H1 (cell line): Measurements from ENCODE around the gene SEMA3A. TPM values are rescaled to one million over a fixed set of nuclear protein-coding genes. Genes with fewer than 3 reads are reported as not detected.

Experiments used
- CTCF ChIA-PET: fragments of 300-600 bp; sonication (Branson Sonifier 250); formaldehyde crosslinking; loops from one replicate; lab custom pipeline; 2021; ENCODE audit not compliant: partially characterized antibody; lab: Charles Lee
- POLR2A ChIA-PET: fragments of 300-600 bp; sonication (Branson Sonifier 250); formaldehyde crosslinking; loops from one replicate; lab custom pipeline; 2021; ENCODE audit warnings: inconsistent platforms; ENCODE audit not compliant: partially characterized antibody; lab: Charles Lee
- DNase-seq, 2 experiments: peaks; one replicate each; pipeline versions ENCODE4 v3.0.0 to v3.0.0-alpha.2; 2010 to 2022; ENCODE audit warnings: low spot score in 2 of 2, low read depth in 1 of 2, mixed read lengths in 1 of 2
- FAIRE-seq: peaks from 2 replicates; lab custom pipeline; 2011; peaks lifted over from hg19 to GRCh38; lab: Jason Lieb, UNC
- H2AFZ ChIP-seq: 2 replicates; pipeline ENCODE4 v1.8.1; 2012; ENCODE audit warnings: low read length, inconsistent platforms
- H2AK5ac ChIP-seq: 2 replicates; pipeline ENCODE4 v1.6.1; 2013; ENCODE audit warnings: low read depth, low read length
- H2BK120ac ChIP-seq: replicated peaks from 2 replicates; pipeline ENCODE3; 2013; ENCODE audit warnings: low read depth, low read length, inconsistent platforms
- H2BK12ac ChIP-seq: 2 replicates; pipeline ENCODE4 v1.6.1; 2013; ENCODE audit warnings: low read depth, low read length
- H2BK15ac ChIP-seq: 2 replicates; pipeline ENCODE4 v1.6.1; 2013; ENCODE audit warnings: low read length
- H2BK20ac ChIP-seq: 2 replicates; pipeline ENCODE4 v1.6.1; 2013; ENCODE audit warnings: low read length
- H2BK5ac ChIP-seq: 2 replicates; pipeline ENCODE4 v1.6.1; 2013; ENCODE audit warnings: low read depth, low read length
- H3K14ac ChIP-seq: 2 replicates; pipeline ENCODE4 v1.6.1; 2013; ENCODE audit warnings: inconsistent platforms; ENCODE audit not compliant: insufficient read length
- H3K18ac ChIP-seq: 2 replicates; pipeline ENCODE4 v1.6.1; 2013; ENCODE audit warnings: low read length; ENCODE audit errors: extremely low read depth
- H3K23ac ChIP-seq: 2 replicates; pipeline ENCODE4 v1.6.1; 2013; ENCODE audit warnings: inconsistent platforms; ENCODE audit not compliant: insufficient read length
- H3K23me2 ChIP-seq: 2 replicates; pipeline ENCODE4 v1.6.1; 2013; ENCODE audit warnings: low read depth, low read length
- H3K27ac ChIP-seq: 2 replicates; pipeline ENCODE4 v1.6.1; 2011; ENCODE audit warnings: low read depth, low read length, inconsistent platforms
- H3K27me3 ChIP-seq, 4 experiments: replicated peaks in 1 of 4; 1 replicate in 1 of 4; 2 replicates in 3 of 4; pipeline versions ENCODE4 v1.6.1 to v1.8.1; 2011 to 2013; ENCODE audit warnings: low read length in 3 of 4, mild to moderate bottlenecking in 3 of 4, inconsistent platforms in 2 of 4, mixed read lengths in 2 of 4, moderate library complexity in 1 of 4; ENCODE audit not compliant: control insufficient read depth in 3 of 4, insufficient read depth in 3 of 4; ENCODE audit errors: extremely low read depth in 1 of 4
- H3K36me3 ChIP-seq, 4 experiments: 2 replicates each; pipeline versions ENCODE4 v1.6.1 to v1.8.1; 2011 to 2013; ENCODE audit warnings: mild to moderate bottlenecking in 4 of 4, low read length in 3 of 4, moderate library complexity in 2 of 4, control low read depth in 1 of 4, inconsistent platforms in 1 of 4; ENCODE audit not compliant: insufficient read depth in 4 of 4, control insufficient read depth in 2 of 4
- H3K4ac ChIP-seq: replicated peaks from 2 replicates; pipeline ENCODE3; 2013; ENCODE audit warnings: low read length, low read depth, mixed read lengths, inconsistent platforms; ENCODE audit not compliant: insufficient read length
- H3K4me1 ChIP-seq, 4 experiments: replicated peaks in 1 of 4; 1 replicate in 1 of 4; 2 replicates in 3 of 4; pipeline versions ENCODE4 v1.6.1 to v1.8.1; 2011 to 2013; ENCODE audit warnings: low read length in 3 of 4, inconsistent platforms in 2 of 4, mixed read lengths in 1 of 4; ENCODE audit not compliant: insufficient read depth in 4 of 4, control insufficient read depth in 3 of 4
- H3K4me2 ChIP-seq, 2 experiments: 2 replicates each; pipeline versions ENCODE4 v1.6.1 to v1.8.1; 2011 to 2013; ENCODE audit warnings: low read depth in 2 of 2, low read length in 2 of 2, control low read depth in 1 of 2, inconsistent platforms in 1 of 2, mild to moderate bottlenecking in 1 of 2; ENCODE audit not compliant: insufficient read depth in 1 of 2
- H3K4me3 ChIP-seq, 4 experiments: fragments of 200-600, 300-600 bp in 1 of 4; sonication (generic), shearing (Covaris generic), sonication (Bioruptor Twin) in 1 of 4; 2 replicates each; pipeline versions ENCODE4 v1.5.1 to v1.8.1; 2011 to 2016; ENCODE audit warnings: low read length in 4 of 4, low read depth in 3 of 4, control low read depth in 2 of 4, inconsistent platforms in 2 of 4, mild to moderate bottlenecking in 2 of 4, mixed read lengths in 1 of 4, moderate library complexity in 1 of 4; ENCODE audit not compliant: insufficient read depth in 2 of 4; ENCODE audit errors: extremely low read depth in 1 of 4
- H3K56ac ChIP-seq: replicated peaks from 2 replicates; pipeline ENCODE3; 2013; ENCODE audit warnings: low read depth, mild to moderate bottlenecking, mixed read lengths, low read length, inconsistent platforms; ENCODE audit not compliant: insufficient read length
- H3K79me1 ChIP-seq: 2 replicates; pipeline ENCODE4 v1.6.1; 2013; ENCODE audit warnings: low read depth, low read length, control low read depth
- H3K79me2 ChIP-seq, 2 experiments: 2 replicates each; pipeline versions ENCODE4 v1.6.1 to v1.8.1; 2012 to 2013; ENCODE audit warnings: low read length in 2 of 2, mild to moderate bottlenecking in 2 of 2, inconsistent platforms in 1 of 2; ENCODE audit not compliant: insufficient read depth in 2 of 2, control insufficient read depth in 1 of 2
- H3K9ac ChIP-seq, 4 experiments: replicated peaks in 1 of 4; 1 replicate in 1 of 4; 2 replicates in 3 of 4; pipeline versions ENCODE4 v1.6.1 to v1.8.1; 2011 to 2013; ENCODE audit warnings: low read depth in 3 of 4, low read length in 3 of 4, control low read depth in 2 of 4, mild to moderate bottlenecking in 2 of 4, moderate library complexity in 2 of 4, inconsistent platforms in 1 of 4; ENCODE audit errors: extremely low read depth in 1 of 4
- H3K9me3 ChIP-seq, 2 experiments: 2 replicates each; pipeline versions ENCODE4 v1.6.1 to v1.8.1; 2012 to 2013; ENCODE audit warnings: mild to moderate bottlenecking in 2 of 2, moderate library complexity in 2 of 2, control low read depth in 1 of 2, inconsistent platforms in 1 of 2, low read depth in 1 of 2, low read length in 1 of 2, mixed read lengths in 1 of 2; ENCODE audit not compliant: insufficient read depth in 2 of 2
- H4K20me1 ChIP-seq, 2 experiments: replicated peaks in 1 of 2; 2 replicates each; pipeline versions ENCODE3 to v1.8.1; 2011 to 2013; ENCODE audit warnings: inconsistent platforms in 2 of 2, low read length in 2 of 2, mild to moderate bottlenecking in 1 of 2; ENCODE audit not compliant: insufficient read depth in 2 of 2, control insufficient read depth in 1 of 2
- H4K5ac ChIP-seq: 2 replicates; pipeline ENCODE4 v1.6.1; 2013; ENCODE audit warnings: low read length, low read depth, mixed read lengths, inconsistent platforms; ENCODE audit not compliant: insufficient read length
- H4K8ac ChIP-seq: 2 replicates; pipeline ENCODE4 v1.8.0; 2013; ENCODE audit warnings: mild to moderate bottlenecking, moderate library complexity, low read length, inconsistent platforms; ENCODE audit not compliant: insufficient read depth; ENCODE audit errors: extremely low read depth
- H4K91ac ChIP-seq: replicated peaks from 2 replicates; pipeline ENCODE3; 2013; ENCODE audit warnings: low read length, mixed read lengths, inconsistent platforms; ENCODE audit not compliant: insufficient read length
- ATF3 ChIP-seq: IDR thresholded peaks from 2 replicates; pipeline ENCODE4 v1.6.1; 2011; ENCODE audit warnings: low read depth, mild to moderate bottlenecking, low read length; ENCODE audit not compliant: insufficient read depth
- BRCA1 ChIP-seq: IDR thresholded peaks from 2 replicates; pipeline ENCODE4 v1.6.1; 2012; ENCODE audit warnings: low read depth, low read length, improper control_type of control experiment
- CEBPB ChIP-seq: IDR thresholded peaks from 2 replicates; pipeline ENCODE4 v1.6.1; 2012; ENCODE audit warnings: low read depth, low read length
- CTBP2 ChIP-seq: IDR thresholded peaks from 2 replicates; pipeline ENCODE4 v1.7.0; 2011; ENCODE audit warnings: borderline replicate concordance, mild to moderate bottlenecking, moderate library complexity, mixed read lengths, low read length; ENCODE audit not compliant: insufficient read depth, insufficient read length
- EP300 ChIP-seq, 2 experiments: IDR thresholded peaks; 1 replicate in 1 of 2; 2 replicates in 1 of 2; pipeline ENCODE4 v1.6.1; 2011 to 2012; ENCODE audit warnings: low read depth in 2 of 2, low read length in 2 of 2, mild to moderate bottlenecking in 2 of 2, borderline replicate concordance in 1 of 2, inconsistent platforms in 1 of 2, moderate library complexity in 1 of 2
- EZH2 ChIP-seq: fragments of 200-600 bp; sonication (generic); IDR thresholded peaks from 2 replicates; pipeline ENCODE4 v1.7.1; 2012; ENCODE audit warnings: low read depth, mild to moderate bottlenecking, moderate library complexity, low read length, inconsistent platforms; ENCODE audit not compliant: severe bottlenecking
- HDAC2 ChIP-seq, 2 experiments: fragments of 300-600 bp in 1 of 2; sonication (generic) in 1 of 2; IDR thresholded peaks; 2 replicates each; pipeline ENCODE4 v1.6.1; 2011 to 2012; ENCODE audit warnings: low read depth in 2 of 2, low read length in 2 of 2, mild to moderate bottlenecking in 2 of 2, moderate library complexity in 2 of 2, borderline replicate concordance in 1 of 2, inconsistent platforms in 1 of 2
- NANOG ChIP-seq: IDR thresholded peaks from 2 replicates; pipeline ENCODE4 v1.6.1; 2011; ENCODE audit warnings: low read length, low read depth, mild to moderate bottlenecking, inconsistent platforms; ENCODE audit not compliant: insufficient read depth, poor library complexity, severe bottlenecking
- PHF8 ChIP-seq: fragments of 200-600 bp; sonication (generic); conservative IDR thresholded peaks from 2 replicates; pipeline ENCODE4 v1.7.1; 2012; ENCODE audit warnings: low read depth, mild to moderate bottlenecking, inconsistent platforms, low read length, moderate library complexity
- RAD21 ChIP-seq, 2 experiments: IDR thresholded peaks in 1 of 2; conservative IDR thresholded peaks in 1 of 2; 2 replicates each; pipeline ENCODE4 v1.6.1; 2011; ENCODE audit warnings: low read depth in 2 of 2, low read length in 2 of 2, improper control_type of control experiment in 1 of 2, inconsistent platforms in 1 of 2, mild to moderate bottlenecking in 1 of 2, moderate library complexity in 1 of 2
- SIX5 ChIP-seq: IDR thresholded peaks from 2 replicates; pipeline ENCODE4 v1.6.1; 2011; ENCODE audit warnings: mild to moderate bottlenecking, low read depth, low read length
- SUZ12 ChIP-seq: fragments of 200-600 bp; sonication (generic); IDR thresholded peaks from 2 replicates; pipeline ENCODE4 v1.6.1; 2012; ENCODE audit warnings: mild to moderate bottlenecking, inconsistent platforms, low read length, moderate library complexity, mixed read lengths
- WGBS, 2 experiments: shearing (Covaris generic) in 1 of 2; methylation state at CpG; one replicate each; pipeline versions ENCODE4 v1.1.6 to v1.1.7; 2013 to 2015; ENCODE audit warnings: low lambda C conversion rate in 2 of 2, mixed read lengths in 2 of 2, inconsistent platforms in 1 of 2, low coverage in 1 of 2, missing lambda C conversion rate in 1 of 2; ENCODE audit not compliant: insufficient replicate concordance in 2 of 2, insufficient coverage in 1 of 2, insufficient read length in 1 of 2; ENCODE audit errors: extremely low coverage in 1 of 2, missing lambda C conversion rate in 1 of 2; 5-methylcytosine and 5-hydroxymethylcytosine counted together
- polyA plus RNA-seq, 7 experiments: library from polyadenylated mRNA; depleted of rRNA in 3 of 7; stranded (reverse) in 5 of 7; unstranded in 2 of 7; fragments of >200 nt in 5 of 7; fragments of 200-250 nt in 2 of 7; gene quantifications; 1 replicate in 5 of 7; 2 replicates in 1 of 7; 4 replicates in 1 of 7; pipeline versions ENCODE4 v1.2.1 to v1.2.3, GENCODE V29; 2011 to 2013; ENCODE audit warnings: missing spikeins in 2 of 7, mixed read lengths in 2 of 7
- total RNA-seq: library from RNA; stranded (reverse); fragmentation: NEBNext Ultra II Directional; extraction: Animal tissue kit (Norgen Biotek cat#: 25700); gene quantifications from 2 replicates; pipeline ENCODE4 v1.2.1, GENCODE V29; 2021

Gene SEMA3A
- total and polyA plus RNA-seq, 2 of the 8 experiments (the other 6 are each of a cell fraction or from before 2014, with no cell fraction given): 8.1 to 45.9 TPM

GRCh38 chr7:84170646-84171045 is 23.9 kb downstream of the SEMA3A start:
- Histone ChIP-seq H3K14ac (no peak overlapping the region), H4K20me1 (no peaks in the 10 kb centered on the region), H3K4me2 (no peak overlapping the region), H3K79me1 (no peaks in the 10 kb centered on the region), H3K18ac (no peak overlapping the region), H3K27ac (no peak overlapping the region), H2BK120ac (no peak overlapping the region), H3K23ac (no peak overlapping the region), H3K9ac (no peak overlapping the region), H4K5ac (no peak overlapping the region), H3K4ac (no peak overlapping the region), H2BK12ac (no peak overlapping the region), H2BK5ac (no peak overlapping the region), H3K9me3 (peaks cover 15 to 17% of the 10 kb centered on the region in 2 experiments), H3K36me3 (peaks cover 0 to 15% (median 4%) of the 10 kb centered on the region in 4 experiments; a peak in 3 of 8 replicates), H2BK20ac (no peak overlapping the region), H3K4me1 (no peaks in the 10 kb centered on the region), H2BK15ac (no peak overlapping the region), H4K8ac (no peak overlapping the region), H3K4me3 (no peak overlapping the region), H3K79me2 (peaks cover 0 to 21% of the 10 kb centered on the region in 2 experiments; a peak in 2 of 4 replicates), H2AFZ (no peak overlapping the region), H3K27me3 (no peaks in the 10 kb centered on the region), H4K91ac (no peak overlapping the region), H3K23me2 (no peaks in the 10 kb centered on the region), H3K56ac (no peak overlapping the region), H2AK5ac (no peak overlapping the region)
- DNase-seq (no peak), FAIRE-seq (no peak)
- ChIA-PET POLR2A (interaction anchor here (0.5 kb wide), 1 partner anchor 24 kb away, joined by 3 read pairs; the partner anchor contains the start of gene SEMA3A), CTCF (no interaction called here)
- 93% methylated on average over 2 of the region's 2 CpGs; no CpG with 5 or more reads in 1 of the 2 experiments for WGBS, 2 experiments
- TF ChIP-seq SIX5: no peak
- TF ChIP-seq RAD21 (IDR thresholded peaks at IDR 0.05 in 1 of 2, conservative IDR thresholded peaks at IDR 0.05 in 1 of 2; ENCODE audit: low read depth in 2 of 2, low read length in 2 of 2): no peak
- no peak for TF ChIP-seq NANOG
- no peak for TF ChIP-seq HDAC2 (IDR thresholded peaks at IDR 0.05; ENCODE audit: borderline replicate concordance in 1 of 2, low read depth in 2 of 2, low read length in 2 of 2)
- no peak for TF ChIP-seq ATF3
- no peak for TF ChIP-seq EZH2
- TF ChIP-seq CTBP2: no peak
- no peak for TF ChIP-seq BRCA1
- TF ChIP-seq SUZ12: no peak
- TF ChIP-seq PHF8: no peak
- no peak for TF ChIP-seq EP300 (IDR thresholded peaks at IDR 0.05; ENCODE audit: borderline replicate concordance in 1 of 2, low read depth in 2 of 2, low read length in 2 of 2)
- TF ChIP-seq CEBPB: no peak
